ENCODE results near the gene SNX3. TPM values are rescaled to one million over a fixed set of nuclear protein-coding genes. Genes with fewer than 3 reads are reported as not detected.
"Not testable (repeated sequence)": the region's sequence is repeated elsewhere in the genome, so short reads cannot be mapped to it uniquely, and the experiment has no call there.

The SNX3 gene
- total RNA-seq, 1 experiment from 2014 or later = 110 TPM

GRCh38 chr6:108294727-108295625 lies 34.1 kb upstream of the SNX3 start, which contains the start of gene AFG1L:
AFG1L (plus strand) TSS chr6:108295054; CDS start chr6:108295080, 26 bp downstream.
- Histone ChIP-seq H3K27ac (ENCODE audit: low read length) (peak within 1 kb of the TSS; percentile 78), H3K36me3 (ENCODE audit: low read depth, low read length) (no peaks in the 10 kb centered on the region), H3K9ac (ENCODE audit: low read length) (peak within 1 kb of the TSS; percentile 87), H3F3A (ENCODE audit: low read length, unreplicated experiment) (no peaks in the 10 kb centered on the region), H4K20me1 (ENCODE audit: low read length) (no peaks in the 10 kb centered on the region), H2AFZ (ENCODE audit: low read length) (peak within 1 kb of the TSS; percentile 97), H3K27me3 (ENCODE audit: low read length) (no peaks in the 10 kb centered on the region), H3K4me3 (ENCODE audit: low read length) (peak within 1 kb of the TSS; percentile 89), H3K79me2 (ENCODE audit: low read length) (peaks cover 12% of the 10 kb centered on the region), H3K4me1 (ENCODE audit: insufficient read depth, low read length) (peaks cover 9% of the 10 kb centered on the region; the same call in 1 of the 2 replicates), H3K9me3 (ENCODE audit: low read length) (no peaks in the 10 kb centered on the region), H3K9me2 (replicated peaks; ENCODE audit: low read length) (no peaks in the 10 kb centered on the region), H3K4me2 (ENCODE audit: low read length) (peak within 1 kb of the TSS; percentile 96)
- ChIA-PET POLR2A (ENCODE audit: unreplicated experiment) (interaction anchor here (0.6 kb wide), 1 partner anchor 303 kb away, joined by 3 read pairs; no protein-coding TSS in a partner anchor), CTCF (no interaction called here)
- peak; percentile 96 for ATAC-seq
- BruUV-seq (replicated peaks) = TSS peak; percentile 82
- TF ChIP-seq EZH2 (IDR thresholded peaks at IDR 0.05; ENCODE audit: low read length, unreplicated experiment) = no peak
- DNase-seq = peak; percentile 71
- intact Hi-C loops (cut with micrococcal nuclease) = no loop called here

GRCh38 chr6:108294297-108294726 lies 33.5 kb upstream of the SNX3 start:
- no peak for TF ChIP-seq EZH2phosphoT487 (IDR thresholded peaks at IDR 0.05; ENCODE audit: borderline replicate concordance, low read length)
- no peak for TF ChIP-seq CTCF (conservative IDR thresholded peaks at IDR 0.05; ENCODE audit: low read depth, low read length)
- TF ChIP-seq EZH2 (IDR thresholded peaks at IDR 0.05; ENCODE audit: low read length, unreplicated experiment) = no peak
- CTCF ChIA-PET = no interaction called here
- no peak for ATAC-seq

GRCh38 chr6:108293527-108294296 lies 32.9 kb upstream of the SNX3 start:
- no peaks in the 10 kb centered on the region for H4K20me1 ChIP-seq (ENCODE audit: low read length)
- H3K9me3 ChIP-seq (ENCODE audit: low read length) = no peaks in the 10 kb centered on the region
- no peaks in the 10 kb centered on the region for H3K9me2 ChIP-seq (replicated peaks; ENCODE audit: low read length)
- H3F3A ChIP-seq (ENCODE audit: low read length, unreplicated experiment) = no peaks in the 10 kb centered on the region
- peak overlapping the region; percentile 96 for H3K4me2 ChIP-seq (ENCODE audit: low read length)
- H3K36me3 ChIP-seq (ENCODE audit: low read depth, low read length) = no peaks in the 10 kb centered on the region
- ATAC-seq = no peak
- H3K4me1 ChIP-seq (ENCODE audit: insufficient read depth, low read length) = peaks cover 9% of the 10 kb centered on the region; the same call in 1 of the 2 replicates
- intact Hi-C loops (cut with micrococcal nuclease) = no loop called here
- CTCF ChIA-PET = no interaction called here
- H3K79me2 ChIP-seq (ENCODE audit: low read length) = peaks cover 12% of the 10 kb centered on the region
- peak overlapping the region; percentile 97 for H2AFZ ChIP-seq (ENCODE audit: low read length)
- no peak for TF ChIP-seq CTCF (conservative IDR thresholded peaks at IDR 0.05; ENCODE audit: low read depth, low read length)
- TF ChIP-seq EZH2phosphoT487 (IDR thresholded peaks at IDR 0.05; ENCODE audit: borderline replicate concordance, low read length) = no peak
- no peak for TF ChIP-seq EZH2 (IDR thresholded peaks at IDR 0.05; ENCODE audit: low read length, unreplicated experiment)
- peak overlapping the region; percentile 87; the same call in 1 of the 2 replicates for H3K9ac ChIP-seq (ENCODE audit: low read length)
- H3K27me3 ChIP-seq (ENCODE audit: low read length) = no peaks in the 10 kb centered on the region
- no peak for DNase-seq
- H3K4me3 ChIP-seq (ENCODE audit: low read length) = peak overlapping the region; percentile 89
- no TSS peak for BruUV-seq (replicated peaks)
- no peak overlapping the region for H3K27ac ChIP-seq (ENCODE audit: low read length)
- POLR2A ChIA-PET (ENCODE audit: unreplicated experiment) = interaction anchor here (0.6 kb wide), 1 partner anchor 301 kb away, joined by 3 read pairs; no protein-coding TSS in a partner anchor

More at GRCh38 chr6:108294297-108294726, 33.5 kb upstream of the SNX3 start:
- Histone ChIP-seq H2AFZ (ENCODE audit: low read length) (peak overlapping the region; percentile 97), H3F3A (ENCODE audit: low read length, unreplicated experiment) (no peaks in the 10 kb centered on the region), H3K4me3 (ENCODE audit: low read length) (peak overlapping the region; percentile 89), H3K9me3 (ENCODE audit: low read length) (no peaks in the 10 kb centered on the region), H4K20me1 (ENCODE audit: low read length) (no peaks in the 10 kb centered on the region), H3K4me2 (ENCODE audit: low read length) (peak overlapping the region; percentile 96), H3K36me3 (ENCODE audit: low read depth, low read length) (no peaks in the 10 kb centered on the region), H3K27ac (ENCODE audit: low read length) (no peak overlapping the region), H3K4me1 (ENCODE audit: insufficient read depth, low read length) (peaks cover 9% of the 10 kb centered on the region; the same call in 1 of the 2 replicates), H3K9me2 (replicated peaks; ENCODE audit: low read length) (no peaks in the 10 kb centered on the region), H3K9ac (ENCODE audit: low read length) (peak overlapping the region; percentile 87), H3K27me3 (ENCODE audit: low read length) (no peaks in the 10 kb centered on the region), H3K79me2 (ENCODE audit: low read length) (peaks cover 12% of the 10 kb centered on the region)
- no peak for DNase-seq
- TSS peak; percentile 91 for BruUV-seq (replicated peaks)
- POLR2A ChIA-PET (ENCODE audit: unreplicated experiment) = interaction anchor here (0.6 kb wide), 1 partner anchor 302 kb away, joined by 3 read pairs; no protein-coding TSS in a partner anchor
- intact Hi-C loops (cut with micrococcal nuclease) = no loop called here

- H3K4me3 ChIP-seq (ENCODE audit: low read length); H4K20me1 ChIP-seq (ENCODE audit: low read length); H3K27me3 ChIP-seq (ENCODE audit: low read length); H3K36me3 ChIP-seq (ENCODE audit: low read depth, low read length); ATAC-seq; H3K4me1 ChIP-seq (ENCODE audit: insufficient read depth, low read length); H3K9me2 ChIP-seq (replicated peaks; ENCODE audit: low read length); H2AFZ ChIP-seq (ENCODE audit: low read length); DNase-seq; H3F3A ChIP-seq (ENCODE audit: low read length, unreplicated experiment); H3K9ac ChIP-seq (ENCODE audit: low read length); H3K27ac ChIP-seq (ENCODE audit: low read length); H3K9me3 ChIP-seq (ENCODE audit: low read length); BruUV-seq (replicated peaks); H3K4me2 ChIP-seq (ENCODE audit: low read length); intact Hi-C loops (cut with micrococcal nuclease); CTCF ChIA-PET: not testable (repeated sequence)
- POLR2A ChIA-PET (ENCODE audit: unreplicated experiment) = interaction anchor here (0.7 kb wide), 1 partner anchor 31 kb away, joined by 3 read pairs; no protein-coding TSS in a partner anchor
- H3K79me2 ChIP-seq (ENCODE audit: low read length) = peaks cover 12% of the 10 kb centered on the region
Measured at GRCh38 chr6:108292561-108292960, 31.7 kb upstream of the SNX3 start.
